Adrenal gland (tissue), 12 donors: ENCODE measurements around the gene HCRTR1. TPM values are rescaled to one million over a fixed set of nuclear protein-coding genes. Genes with fewer than 3 reads are reported as not detected.

Experiments
- DNase-seq, 7 donors: peaks; one replicate each; pipeline ENCODE4 v3.0.0-alpha.2; 2019 to 2020
- H3K27ac ChIP-seq, 5 donors: fragments of 200-600 bp; sonication (generic) in 4 of 5; 1 replicate in 3 of 5; 2 replicates in 2 of 5; pipeline versions ENCODE4 v1.5.1 to v1.8.0; 2016 to 2020; ENCODE audit warnings: mild to moderate bottlenecking in 1 of 5
- H3K27me3 ChIP-seq: fragments of 200-600 bp; 2 replicates; pipeline ENCODE4 v1.8.0; 2021
- H3K36me3 ChIP-seq, 2 donors: fragments of 200-600 bp; replicated peaks in 1 of 2; 1 replicate in 1 of 2; 2 replicates in 1 of 2; pipeline versions ENCODE4 v1.5.1 to v1.8.0; 2018 to 2022
- H3K4me1 ChIP-seq, 2 donors: fragments of 200-600 bp; replicated peaks in 1 of 2; 1 replicate in 1 of 2; 2 replicates in 1 of 2; pipeline versions ENCODE4 v1.5.1 to v1.8.0; 2018 to 2021
- H3K4me3 ChIP-seq, 4 donors: fragments of 200-600 bp; sonication (generic) in 3 of 4; one replicate each; pipeline ENCODE4 v1.5.1; 2016 to 2018
- H3K9me3 ChIP-seq, 3 donors: fragments of 200-600 bp; sonication (generic) in 1 of 3; replicated peaks in 1 of 3; 1 replicate in 2 of 3; 2 replicates in 1 of 3; pipeline versions ENCODE4 v1.5.1 to v1.8.0; 2016 to 2021
- CTCF ChIP-seq, 6 experiments: fragments of 450-650 bp in 4 of 6; fragments of 200-600 bp in 2 of 6; sonication (generic) in 1 of 6; IDR thresholded peaks; 1 replicate in 5 of 6; 2 replicates in 1 of 6; pipeline versions ENCODE4 v1.5.1 to v1.8.0; 2016 to 2021; ENCODE audit warnings: antibody characterized with exemption in 6 of 6, mild to moderate bottlenecking in 2 of 6, moderate library complexity in 1 of 6
- POLR2A ChIP-seq, 2 donors: fragments of 450-650 bp; IDR thresholded peaks; one replicate each; pipeline ENCODE4 v1.6.1; 2017; ENCODE audit warnings: antibody characterized with exemption in 2 of 2, mild to moderate bottlenecking in 2 of 2, moderate library complexity in 1 of 2
- WGBS, 4 donors: extraction: QIAGEN DNeasy Blood & Tissue Kit in 2 of 4; methylation state at CpG; one replicate each; pipeline versions ENCODE4 v1.1.5 to v1.1.7; 2013 to 2017; 5-methylcytosine and 5-hydroxymethylcytosine counted together
- intact Hi-C, 2 donors: fragments of 100-400 bp; cut with DNase I; formaldehyde crosslinking; loops; one replicate each; pipeline versions ENCODE4 v1.14.1 to v1.15.0; 2022 to 2023
- polyA plus RNA-seq, 3 donors: library from polyadenylated mRNA; stranded (reverse); fragments of 200-250 nt in 2 of 3; fragments of 350-450 nt in 1 of 3; fragmentation: Illumina TruSeq in 1 of 3; extraction: RNeasy Lipid Tissue Mini Kit (QIAGEN cat#74804) in 1 of 3; gene quantifications; one replicate each; pipeline ENCODE4 v1.2.3, GENCODE V29; 2013 to 2014
- total RNA-seq, 9 donors: library from RNA; depleted of rRNA in 4 of 9; stranded (reverse); fragments of >200 nt in 4 of 9; fragments of 120-200 nt in 1 of 9; fragmentation: NEBNext Ultra II Directional in 1 of 9; extraction: Animal tissue kit (Norgen Biotek cat#: 25700) in 1 of 9; gene quantifications; one replicate each; pipeline versions ENCODE4 v1.1.0 to v1.2.4, GENCODE V29; 2013 to 2023
- donor health status: healthy with polysubstance abuse.
- donor health status: Bipolar disorder and iron deficiency.
- donor health status: DM: yes; HTN: yes; CAD: no.
- donor health status: DM: no; HTN: no; CAD: no.
- donor health status: DM: no; HTN: no; CAD: no.
- donor health status: DM: yes; HTN: yes; CAD: no.

The HCRTR1 gene
- total and polyA plus RNA-seq, 12 donors = 0.11 to 3.5 (median 0.98) TPM; not detected in 5

DNA sequence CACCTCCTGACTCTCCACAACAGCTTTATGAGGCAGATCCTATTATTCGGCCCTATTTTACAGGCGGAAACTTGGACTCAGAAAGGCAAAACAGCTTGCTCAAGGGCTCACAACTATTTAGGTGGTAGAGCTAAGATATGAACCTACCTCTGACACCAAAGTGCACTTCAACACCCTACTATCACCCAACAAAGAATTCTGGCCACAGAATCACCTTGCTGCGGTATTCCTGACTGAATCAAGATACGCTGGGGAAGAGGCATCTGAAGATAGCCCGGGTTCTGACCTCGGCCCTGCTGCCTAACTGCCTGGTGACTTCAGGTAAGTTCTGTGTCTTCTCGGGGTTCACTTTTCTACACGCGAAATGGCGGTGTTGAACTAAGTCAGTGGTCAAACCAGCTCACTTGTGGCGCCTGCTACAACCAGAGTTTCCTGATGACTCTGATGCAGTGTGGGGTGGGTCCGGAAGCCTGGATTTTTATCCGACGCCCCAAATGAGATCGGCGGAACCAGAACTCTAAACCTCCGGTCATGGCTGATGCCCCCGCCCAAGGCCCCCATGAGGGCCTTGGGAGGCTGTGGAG, 26.6 kb downstream of the HCRTR1 start:
- Histone ChIP-seq H3K36me3 (no peaks in the 10 kb centered on the region), H3K27me3 (no peaks in the 10 kb centered on the region), H3K9me3 (no peaks in the 10 kb centered on the region), H3K27ac (peak overlapping the region; percentile 85 to 99 (median 96)), H3K4me3 (peak overlapping the region; percentile 69 to 87 (median 80)), H3K4me1 (peaks cover 10 to 33% of the 10 kb centered on the region in 2 donors)
- intact Hi-C loops = no loop called here
- TF ChIP-seq POLR2A (IDR thresholded peaks at IDR 0.05) = no peak
- TF ChIP-seq CTCF (IDR thresholded peaks at IDR 0.05) = no peak
- 2 to 7% (median 4%) methylated on average over 11 to 18 of the region's 18 CpGs for WGBS, 4 donors
- no peak for DNase-seq

GRCh38 chr1:31644560-31645273, 27.2 kb downstream of the HCRTR1 start, which contains the start of gene PEF1:
PEF1 (minus strand) TSS chr1:31644876; CDS start chr1:31644864, 12 bp downstream.
- H3K36me3 ChIP-seq = no peaks in the 10 kb centered on the region
- H3K4me3 ChIP-seq = peak within 1 kb of the TSS; percentile 69 to 87 (median 80)
- peaks cover 10 to 26% of the 10 kb centered on the region in 2 donors for H3K4me1 ChIP-seq
- TF ChIP-seq POLR2A (IDR thresholded peaks at IDR 0.05) = peak; percentile 70 to 72
- peak in 1 of 6 experiments; percentile 26 for TF ChIP-seq CTCF (IDR thresholded peaks at IDR 0.05)
- H3K27ac ChIP-seq = peak within 1 kb of the TSS; percentile 85 to 99 (median 96)
- H3K9me3 ChIP-seq = no peaks in the 10 kb centered on the region
- WGBS, 4 donors = 0 to 1% (median 0%) methylated on average over 41 to 56 of the region's 56 CpGs
- no peaks in the 10 kb centered on the region for H3K27me3 ChIP-seq
- intact Hi-C loops = no loop called here
- DNase-seq = peak; percentile 99 to 100 (median 99)

- intact Hi-C loops = no loop called here
- Histone ChIP-seq H3K4me1 (peaks cover 10 to 21% of the 10 kb centered on the region in 2 donors), H3K27ac (peak overlapping the region; percentile 85 to 99 (median 96)), H3K4me3 (peak overlapping the region; percentile 12 to 87 (median 73)), H3K27me3 (no peaks in the 10 kb centered on the region), H3K9me3 (no peaks in the 10 kb centered on the region), H3K36me3 (no peaks in the 10 kb centered on the region)
- DNase-seq = no peak
- TF ChIP-seq POLR2A (IDR thresholded peaks at IDR 0.05) (no peak), CTCF (IDR thresholded peaks at IDR 0.05) (no peak)
- WGBS, 4 donors = 0 to 4% (median 0%) methylated on average over 11 of the region's 11 CpGs
These were observed 27.7 kb downstream of the HCRTR1 start for GRCh38 chr1:31645274-31645568.

DNA sequence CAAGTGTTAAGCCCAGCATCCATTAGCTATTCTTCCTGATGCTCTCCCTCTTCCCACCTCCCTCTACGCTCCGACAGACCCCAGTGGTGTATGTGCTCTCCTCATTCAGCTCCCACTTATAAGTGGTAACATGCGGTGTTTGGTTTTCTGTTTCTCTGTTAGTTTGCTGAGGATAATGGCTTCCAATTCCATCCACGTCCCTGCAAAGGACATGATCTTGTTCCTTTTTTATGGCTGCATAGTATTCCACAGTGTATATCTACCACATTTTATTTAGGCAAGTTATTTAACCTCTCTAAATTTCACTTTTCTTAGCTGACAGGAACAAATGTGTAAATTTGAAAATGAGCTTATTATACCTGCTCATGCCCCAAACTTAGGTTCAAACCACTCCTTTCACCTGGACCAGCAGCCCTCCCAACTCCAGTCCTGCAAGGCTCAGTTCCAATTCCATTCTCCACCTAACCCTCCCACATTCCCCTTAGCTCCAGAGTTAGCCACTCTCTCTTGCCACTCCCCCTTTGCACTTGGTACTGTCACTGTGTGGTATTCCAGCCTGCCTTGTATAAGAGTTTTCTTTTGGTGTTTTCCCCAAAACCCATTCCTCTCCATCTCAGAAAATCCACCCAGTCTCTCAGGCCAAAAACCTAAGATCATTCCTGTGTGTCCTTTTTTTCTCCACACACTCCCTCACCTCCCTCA, 28.9 kb downstream of the HCRTR1 start:
- TF ChIP-seq POLR2A (IDR thresholded peaks at IDR 0.05) = no peak
- no peak for TF ChIP-seq CTCF (IDR thresholded peaks at IDR 0.05)
- Histone ChIP-seq H3K9me3 (no peaks in the 10 kb centered on the region), H3K4me3 (no peak overlapping the region), H3K27ac (no peak overlapping the region), H3K4me1 (peaks cover 10 to 20% of the 10 kb centered on the region in 2 donors), H3K36me3 (no peaks in the 10 kb centered on the region), H3K27me3 (no peaks in the 10 kb centered on the region)
- intact Hi-C loops = no loop called here
- no peak for DNase-seq
- WGBS, 4 donors = 95 to 97% (median 96%) methylated on average over 4 of the region's 4 CpGs
